ENCODE data around the gene CCP110. TPM values are rescaled to one million over a fixed set of nuclear protein-coding genes. Genes with fewer than 3 reads are reported as not detected.

Gene CCP110
- total RNA-seq, 1 experiment from 2014 or later, result 5.4 TPM

GRCh38 chr16:19512297-19512696 is 11.4 kb upstream of the CCP110 start:
- no TSS peak for BruUV-seq (replicated peaks)
- Histone ChIP-seq H3K9ac (ENCODE audit: low read length) (no peak overlapping the region), H3K4me2 (ENCODE audit: low read length) (no peak overlapping the region), H4K20me1 (ENCODE audit: low read length) (0 out of 2 replicates have a peak, but pooled peaks cover 6% of the 10 kb centered on the region), H2AFZ (ENCODE audit: low read length) (no peak overlapping the region), H3K27ac (ENCODE audit: low read length) (no peak overlapping the region), H3K9me2 (replicated peaks; ENCODE audit: low read length) (no peaks in the 10 kb centered on the region), H3K9me3 (ENCODE audit: low read length) (no peaks in the 10 kb centered on the region), H3K27me3 (ENCODE audit: low read length) (no peaks in the 10 kb centered on the region), H3K79me2 (ENCODE audit: low read length) (peaks cover 22% of the 10 kb centered on the region), H3K4me3 (ENCODE audit: low read length) (no peak overlapping the region), H3K36me3 (ENCODE audit: low read depth, low read length) (peaks cover 30% of the 10 kb centered on the region), H3F3A (ENCODE audit: low read length, unreplicated experiment) (no peaks in the 10 kb centered on the region), H3K4me1 (ENCODE audit: insufficient read depth, low read length) (peaks cover 33% of the 10 kb centered on the region)
- intact Hi-C loops (cut with micrococcal nuclease), result no loop called here
- TF ChIP-seq, protein P1, sequence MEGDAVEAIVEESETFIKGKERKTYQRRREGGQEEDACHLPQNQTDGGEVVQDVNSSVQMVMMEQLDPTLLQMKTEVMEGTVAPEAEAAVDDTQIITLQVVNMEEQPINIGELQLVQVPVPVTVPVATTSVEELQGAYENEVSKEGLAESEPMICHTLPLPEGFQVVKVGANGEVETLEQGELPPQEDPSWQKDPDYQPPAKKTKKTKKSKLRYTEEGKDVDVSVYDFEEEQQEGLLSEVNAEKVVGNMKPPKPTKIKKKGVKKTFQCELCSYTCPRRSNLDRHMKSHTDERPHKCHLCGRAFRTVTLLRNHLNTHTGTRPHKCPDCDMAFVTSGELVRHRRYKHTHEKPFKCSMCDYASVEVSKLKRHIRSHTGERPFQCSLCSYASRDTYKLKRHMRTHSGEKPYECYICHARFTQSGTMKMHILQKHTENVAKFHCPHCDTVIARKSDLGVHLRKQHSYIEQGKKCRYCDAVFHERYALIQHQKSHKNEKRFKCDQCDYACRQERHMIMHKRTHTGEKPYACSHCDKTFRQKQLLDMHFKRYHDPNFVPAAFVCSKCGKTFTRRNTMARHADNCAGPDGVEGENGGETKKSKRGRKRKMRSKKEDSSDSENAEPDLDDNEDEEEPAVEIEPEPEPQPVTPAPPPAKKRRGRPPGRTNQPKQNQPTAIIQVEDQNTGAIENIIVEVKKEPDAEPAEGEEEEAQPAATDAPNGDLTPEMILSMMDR (conservative IDR thresholded peaks at IDR 0.05; ENCODE audit: low read depth, low read length), result no peak
- no peak for TF ChIP-seq EZH2phosphoT487 (IDR thresholded peaks at IDR 0.05; ENCODE audit: borderline replicate concordance, low read length)
- TF ChIP-seq EZH2 (IDR thresholded peaks at IDR 0.05; ENCODE audit: low read length, unreplicated experiment), result no peak
- ChIA-PET CTCF (no interaction called here), POLR2A (ENCODE audit: unreplicated experiment) (no interaction called here)
- ATAC-seq (no peak), DNase-seq (no peak)

DNA sequence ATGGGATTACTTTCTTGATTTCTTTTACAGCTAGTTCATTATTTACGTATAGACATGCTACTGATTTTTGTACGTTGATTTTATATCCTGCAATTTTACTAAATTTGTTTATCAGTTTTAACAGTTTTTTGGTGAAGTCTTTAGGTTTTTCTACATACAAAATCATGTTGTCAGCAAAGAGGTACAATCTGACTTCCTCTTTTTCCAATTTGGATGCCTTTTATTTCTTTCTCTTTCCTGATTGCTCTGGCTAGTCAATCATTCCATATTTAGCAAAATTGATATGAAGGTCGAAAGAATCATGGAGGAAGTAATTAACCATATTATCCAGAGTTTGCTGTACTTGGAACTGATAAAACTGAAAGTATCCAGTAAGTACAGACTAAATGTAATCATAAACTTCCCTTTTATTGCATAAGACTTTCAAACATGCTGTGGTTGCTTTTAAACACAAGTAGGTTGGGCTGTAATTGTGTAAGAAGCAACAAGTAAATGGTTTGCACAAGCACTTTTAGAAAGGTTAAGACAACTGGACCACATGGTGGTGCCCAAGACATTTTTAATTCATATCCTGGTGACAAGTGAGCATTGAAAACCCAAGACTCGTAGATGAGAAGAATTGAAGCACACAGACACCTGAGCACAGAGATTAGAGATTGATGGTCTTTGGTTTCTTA is 10.2 kb upstream of the CCP110 start:
- ChIA-PET CTCF (no interaction called here), POLR2A (ENCODE audit: unreplicated experiment) (no interaction called here)
- Histone ChIP-seq H3K4me3 (ENCODE audit: low read length) (no peak overlapping the region), H3K9me2 (replicated peaks; ENCODE audit: low read length) (no peaks in the 10 kb centered on the region), H3K79me2 (ENCODE audit: low read length) (peaks cover 29% of the 10 kb centered on the region), H3F3A (ENCODE audit: low read length, unreplicated experiment) (no peaks in the 10 kb centered on the region), H3K9ac (ENCODE audit: low read length) (no peak overlapping the region), H3K9me3 (ENCODE audit: low read length) (no peaks in the 10 kb centered on the region), H3K36me3 (ENCODE audit: low read depth, low read length) (peaks cover 29% of the 10 kb centered on the region), H3K4me2 (ENCODE audit: low read length) (no peak overlapping the region), H2AFZ (ENCODE audit: low read length) (no peak overlapping the region), H4K20me1 (ENCODE audit: low read length) (0 out of 2 replicates have a peak, but pooled peaks cover 6% of the 10 kb centered on the region), H3K27me3 (ENCODE audit: low read length) (no peaks in the 10 kb centered on the region), H3K4me1 (ENCODE audit: insufficient read depth, low read length) (peaks cover 31% of the 10 kb centered on the region), H3K27ac (ENCODE audit: low read length) (no peak overlapping the region)
- no peak for ATAC-seq
- DNase-seq, result no peak
- TF ChIP-seq, protein P1 (conservative IDR thresholded peaks at IDR 0.05; ENCODE audit: low read depth, low read length), result no peak
- no peak for TF ChIP-seq EZH2 (IDR thresholded peaks at IDR 0.05; ENCODE audit: low read length, unreplicated experiment)
- no TSS peak for BruUV-seq (replicated peaks)
- intact Hi-C loops (cut with micrococcal nuclease), result no loop called here

DNA sequence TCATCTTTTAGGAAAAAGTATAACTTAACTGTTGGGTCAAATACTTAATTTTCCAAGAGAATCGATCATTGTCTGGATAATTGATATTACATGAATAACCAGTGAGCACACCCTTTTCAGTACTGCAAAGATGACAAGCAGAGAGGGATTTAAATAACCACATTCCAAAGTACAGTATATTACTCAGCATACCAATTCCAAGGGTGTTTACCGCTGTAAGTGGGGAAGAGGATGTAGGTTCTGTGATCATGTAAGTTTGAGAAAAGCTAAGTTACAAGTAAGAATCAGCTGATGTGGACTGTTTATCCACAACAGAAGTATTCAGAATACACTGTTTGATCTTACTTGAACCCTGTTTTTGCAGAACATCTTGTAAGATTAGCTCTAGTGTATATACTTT is 8.0 kb upstream of the CCP110 start:
- Histone ChIP-seq H2AFZ (ENCODE audit: low read length) (no peak overlapping the region), H3K36me3 (ENCODE audit: low read depth, low read length) (peaks cover 23% of the 10 kb centered on the region), H4K20me1 (ENCODE audit: low read length) (0 out of 2 replicates have a peak, but pooled peaks cover 10% of the 10 kb centered on the region), H3K27me3 (ENCODE audit: low read length) (no peaks in the 10 kb centered on the region), H3K27ac (ENCODE audit: low read length) (peak overlapping the region; percentile 79), H3K9me3 (ENCODE audit: low read length) (no peaks in the 10 kb centered on the region), H3K4me1 (ENCODE audit: insufficient read depth, low read length) (peaks cover 51% of the 10 kb centered on the region), H3K9me2 (replicated peaks; ENCODE audit: low read length) (no peaks in the 10 kb centered on the region), H3F3A (ENCODE audit: low read length, unreplicated experiment) (no peaks in the 10 kb centered on the region), H3K4me3 (ENCODE audit: low read length) (0 out of 2 replicates have a peak overlapping the region, but pooled peaks have one; percentile 5), H3K79me2 (ENCODE audit: low read length) (peaks cover 50% of the 10 kb centered on the region), H3K9ac (ENCODE audit: low read length) (no peak overlapping the region), H3K4me2 (ENCODE audit: low read length) (peak overlapping the region; percentile 69)
- ChIA-PET POLR2A (ENCODE audit: unreplicated experiment) (no interaction called here), CTCF (no interaction called here)
- BruUV-seq (replicated peaks), result no TSS peak
- TF ChIP-seq, protein P1 (conservative IDR thresholded peaks at IDR 0.05; ENCODE audit: low read depth, low read length), result no peak
- no peak for TF ChIP-seq EZH2 (IDR thresholded peaks at IDR 0.05; ENCODE audit: low read length, unreplicated experiment)
- no peak for TF ChIP-seq EZH2phosphoT487 (IDR thresholded peaks at IDR 0.05; ENCODE audit: borderline replicate concordance, low read length)
- intact Hi-C loops (cut with micrococcal nuclease), result no loop called here
- DNase-seq (peak; percentile 58), ATAC-seq (peak; percentile 43)
